Fibroblast of pulmonary artery (primary cell): Measurements from ENCODE around the gene LRP1B.

Experiments used
- DNase-seq: peaks from one replicate; pipeline ENCODE4 v3.0.0-alpha.2; 2010; ENCODE audit warnings: low read depth
- H3K4me3 ChIP-seq: replicated peaks from 2 replicates; pipeline ENCODE4 v1.5.1; 2011; ENCODE audit warnings: low read depth, mild to moderate bottlenecking, control low read depth, low read length, moderate library complexity
- TF ChIP-seq, protein P1 (sequence below): IDR thresholded peaks from 2 replicates; pipeline ENCODE4 v1.5.1; 2011; ENCODE audit warnings: mild to moderate bottlenecking, control low read depth, low read length, inconsistent platforms; ENCODE audit errors: missing control alignments

LRP1B gene

GRCh38 chr2:141814150-141814549 lies 316.7 kb downstream of the LRP1B start:
- H3K4me3 ChIP-seq: no peak overlapping the region
- DNase-seq: no peak
- TF ChIP-seq, protein P1, sequence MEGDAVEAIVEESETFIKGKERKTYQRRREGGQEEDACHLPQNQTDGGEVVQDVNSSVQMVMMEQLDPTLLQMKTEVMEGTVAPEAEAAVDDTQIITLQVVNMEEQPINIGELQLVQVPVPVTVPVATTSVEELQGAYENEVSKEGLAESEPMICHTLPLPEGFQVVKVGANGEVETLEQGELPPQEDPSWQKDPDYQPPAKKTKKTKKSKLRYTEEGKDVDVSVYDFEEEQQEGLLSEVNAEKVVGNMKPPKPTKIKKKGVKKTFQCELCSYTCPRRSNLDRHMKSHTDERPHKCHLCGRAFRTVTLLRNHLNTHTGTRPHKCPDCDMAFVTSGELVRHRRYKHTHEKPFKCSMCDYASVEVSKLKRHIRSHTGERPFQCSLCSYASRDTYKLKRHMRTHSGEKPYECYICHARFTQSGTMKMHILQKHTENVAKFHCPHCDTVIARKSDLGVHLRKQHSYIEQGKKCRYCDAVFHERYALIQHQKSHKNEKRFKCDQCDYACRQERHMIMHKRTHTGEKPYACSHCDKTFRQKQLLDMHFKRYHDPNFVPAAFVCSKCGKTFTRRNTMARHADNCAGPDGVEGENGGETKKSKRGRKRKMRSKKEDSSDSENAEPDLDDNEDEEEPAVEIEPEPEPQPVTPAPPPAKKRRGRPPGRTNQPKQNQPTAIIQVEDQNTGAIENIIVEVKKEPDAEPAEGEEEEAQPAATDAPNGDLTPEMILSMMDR: no peak

- TF ChIP-seq, protein P1: no peak
- H3K4me3 ChIP-seq: no peak overlapping the region
- DNase-seq: no peak
Observed at GRCh38 chr2:141810148-141810547, 320.7 kb downstream of the LRP1B start.

DNA sequence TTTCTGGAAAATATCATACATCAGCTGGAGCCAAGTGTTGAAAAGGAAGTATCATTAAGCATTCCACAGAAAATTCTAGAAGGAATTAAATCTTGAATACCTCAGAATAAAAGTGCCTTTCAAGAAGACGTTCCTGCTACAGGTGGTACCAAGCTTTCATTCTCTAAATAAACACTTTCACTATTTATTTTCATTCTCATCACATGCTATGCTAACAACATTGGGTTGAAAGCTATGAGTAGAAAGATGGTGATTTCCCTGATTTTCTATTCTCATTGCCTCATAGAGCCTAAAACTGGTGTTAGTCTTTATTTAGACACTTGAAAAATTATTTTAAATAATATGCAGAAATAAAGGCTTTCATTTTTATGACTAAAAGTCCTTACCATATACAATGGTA lies 324.7 kb downstream of the LRP1B start:
- TF ChIP-seq, protein P1: no peak
- DNase-seq: no peak
- no peak overlapping the region for H3K4me3 ChIP-seq

GRCh38 chr2:141805302-141805701 lies 325.5 kb downstream of the LRP1B start:
- no peak for DNase-seq
- H3K4me3 ChIP-seq: no peak overlapping the region
- TF ChIP-seq, protein P1: no peak

DNA sequence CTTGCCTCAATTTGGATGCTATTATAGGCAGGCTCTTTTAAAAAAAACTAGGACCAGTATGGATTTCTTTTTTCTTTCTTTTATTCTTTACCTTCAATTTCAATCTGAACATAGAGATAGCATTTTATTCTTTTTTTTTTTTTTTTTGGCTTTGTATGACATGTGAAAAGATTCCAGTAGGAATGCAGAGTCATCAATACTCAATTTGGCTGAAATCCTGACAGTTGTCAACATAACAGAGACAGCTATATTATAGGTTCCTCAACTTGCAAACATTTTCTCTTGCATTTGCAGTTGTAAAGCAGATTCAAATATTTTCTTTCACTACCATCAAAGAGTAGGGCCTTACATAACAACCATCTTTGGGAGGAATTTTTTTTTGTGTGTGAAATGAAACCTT lies 334.4 kb downstream of the LRP1B start:
- DNase-seq: no peak
- no peak overlapping the region for H3K4me3 ChIP-seq
- TF ChIP-seq, protein P1: no peak

DNA sequence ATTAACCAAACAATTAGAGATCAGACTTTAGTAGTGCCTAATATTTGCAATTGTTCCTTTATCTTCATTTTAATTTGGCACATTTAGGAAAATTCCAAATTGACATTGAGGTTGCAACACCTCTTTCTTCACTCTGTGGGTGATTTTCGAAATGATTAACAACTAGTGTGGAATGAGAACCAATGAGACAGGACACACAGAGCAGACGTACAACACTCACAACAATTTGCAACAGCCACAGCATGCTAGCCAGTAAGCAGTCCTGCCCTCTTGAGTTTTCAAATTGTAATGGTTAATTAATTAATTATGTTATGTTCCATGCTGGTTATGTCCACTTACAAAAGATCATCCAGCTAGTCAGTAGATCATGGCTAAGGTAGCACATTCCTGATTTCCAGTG lies 339.3 kb downstream of the LRP1B start:
- no peak overlapping the region for H3K4me3 ChIP-seq
- TF ChIP-seq, protein P1: no peak
- no peak for DNase-seq

DNA sequence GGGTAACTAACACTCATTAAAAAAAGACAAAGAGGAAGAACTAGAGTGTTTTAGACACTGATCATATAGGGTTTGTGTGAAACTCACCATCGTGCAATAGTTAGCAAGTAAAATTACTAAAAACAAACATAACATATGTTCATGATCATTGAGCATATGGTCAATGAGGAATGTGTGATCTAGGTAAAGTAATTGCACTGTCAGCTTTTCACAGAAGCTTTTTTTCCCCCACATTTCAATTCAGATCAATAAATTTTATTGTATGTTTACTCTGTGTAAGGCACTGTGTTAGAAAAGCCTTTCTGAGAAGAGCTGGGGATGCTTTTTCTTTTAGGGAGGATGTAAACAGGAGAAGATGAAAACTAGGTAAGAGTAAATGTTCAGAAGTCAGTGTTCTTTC lies 348.2 kb downstream of the LRP1B start:
- TF ChIP-seq, protein P1: no peak
- no peak for DNase-seq
- H3K4me3 ChIP-seq: no peak overlapping the region
